Naive thymus-derived CD4-positive, alpha-beta T cell (primary cell): Measurements from ENCODE around the gene NEMP2. TPM values are rescaled to one million over a fixed set of nuclear protein-coding genes. Genes with fewer than 3 reads are reported as not detected.
A peak's percentile ranks its signal among the peaks of the same experiment; 100 is the strongest.

Experiments used
- ATAC-seq: fragments of 150-1000 bp; cut with Tn5 transposase; 2 replicates; pipeline ENCODE4 v1.10.0; 2021; ENCODE audit warnings: mild to moderate bottlenecking, moderate library complexity
- CTCF ChIA-PET: fragments of 350-600 bp; sonication (Branson Sonifier 250); formaldehyde crosslinking; loops from one replicate; lab custom pipeline; 2021; ENCODE audit warnings: antibody characterized with exemption; lab: Charles Lee
- POLR2A ChIA-PET: fragments of 350-600 bp; sonication (Branson Sonifier 250); formaldehyde crosslinking; loops from one replicate; lab custom pipeline; 2021; ENCODE audit warnings: antibody characterized with exemption, inconsistent platforms; lab: Charles Lee
- DNase-seq, 9 donors: peaks; one replicate each; pipeline versions ENCODE4 v3.0.0 to v3.0.0-alpha.2; 2020 to 2022; ENCODE audit warnings: mixed read lengths in 1 of 9
- H3K27ac ChIP-seq: one replicate; pipeline ENCODE4 v1.7.0; 2013; ENCODE audit warnings: mild to moderate bottlenecking, low read depth, low read length, moderate library complexity
- H3K27me3 ChIP-seq, 2 donors: one replicate each; pipeline ENCODE4 v1.7.0; 2013; ENCODE audit warnings: low read length in 2 of 2, mild to moderate bottlenecking in 2 of 2, moderate library complexity in 2 of 2; ENCODE audit not compliant: control insufficient read depth in 2 of 2, insufficient read depth in 2 of 2
- H3K36me3 ChIP-seq, 3 experiments: 1 replicate in 2 of 3; 2 replicates in 1 of 3; pipeline ENCODE4 v1.7.0; 2013; ENCODE audit warnings: low read length in 3 of 3, mild to moderate bottlenecking in 3 of 3, moderate library complexity in 1 of 3; ENCODE audit not compliant: insufficient read depth in 3 of 3, control insufficient read depth in 2 of 3
- H3K4me1 ChIP-seq, 2 donors: one replicate each; pipeline ENCODE4 v1.7.0; 2013; ENCODE audit warnings: low read length in 2 of 2, mild to moderate bottlenecking in 2 of 2, moderate library complexity in 1 of 2; ENCODE audit not compliant: control insufficient read depth in 2 of 2, insufficient read depth in 2 of 2
- H3K4me3 ChIP-seq: 2 replicates; pipeline ENCODE4 v1.7.0; 2013; ENCODE audit warnings: mild to moderate bottlenecking, low read length
- H3K9me3 ChIP-seq, 3 experiments: 1 replicate in 2 of 3; 2 replicates in 1 of 3; pipeline ENCODE4 v1.7.0; 2013; ENCODE audit warnings: low read length in 3 of 3; ENCODE audit not compliant: control insufficient read depth in 2 of 3
- H3K27ac Mint-ChIP-seq, 9 donors: one replicate each; pipeline ENCODE4 v1.8.0; 2020 to 2022; ENCODE audit warnings: mixed read lengths in 9 of 9, mild to moderate bottlenecking in 8 of 9, moderate library complexity in 5 of 9, inconsistent platforms in 2 of 9
- H3K27me3 Mint-ChIP-seq, 5 donors: one replicate each; pipeline ENCODE4 v1.8.0; 2021 to 2022; ENCODE audit warnings: mixed read lengths in 5 of 5, mild to moderate bottlenecking in 1 of 5
- H3K36me3 Mint-ChIP-seq, 5 donors: one replicate each; pipeline ENCODE4 v1.8.0; 2020 to 2022; ENCODE audit warnings: mixed read lengths in 5 of 5, mild to moderate bottlenecking in 3 of 5, inconsistent platforms in 1 of 5
- H3K4me1 Mint-ChIP-seq, 7 donors: one replicate each; pipeline ENCODE4 v1.8.0; 2020 to 2022; ENCODE audit warnings: mixed read lengths in 7 of 7, mild to moderate bottlenecking in 3 of 7, inconsistent platforms in 1 of 7
- H3K4me3 Mint-ChIP-seq, 10 donors: one replicate each; pipeline ENCODE4 v1.8.0; 2020 to 2022; ENCODE audit warnings: mild to moderate bottlenecking in 10 of 10, mixed read lengths in 10 of 10, moderate library complexity in 6 of 10, inconsistent platforms in 2 of 10
- H3K9me3 Mint-ChIP-seq, 11 donors: one replicate each; pipeline ENCODE4 v1.8.0; 2020 to 2022; ENCODE audit warnings: mixed read lengths in 11 of 11, mild to moderate bottlenecking in 4 of 11, inconsistent platforms in 1 of 11, moderate library complexity in 1 of 11
- intact Hi-C, 2 donors: fragments of 100-400 bp; cut with micrococcal nuclease; formaldehyde crosslinking; loops; one replicate each; pipeline ENCODE4 v1.15.1; 2023
- polyA plus RNA-seq, 2 donors: library from polyadenylated mRNA; unstranded; fragments of 300-500 nt; fragmentation: Illumina TruSeq; gene quantifications; one replicate each; pipeline ENCODE4 v1.2.3, GENCODE V29; 2021
- total RNA-seq, 6 experiments: library from RNA in 5 of 6; stranded (reverse) in 5 of 6; gene quantifications; 1 replicate in 5 of 6; 2 replicates in 1 of 6; pipeline ENCODE4 v1.2.3 and lab custom pipeline; 2021 to 2026

NEMP2 gene, protein sequence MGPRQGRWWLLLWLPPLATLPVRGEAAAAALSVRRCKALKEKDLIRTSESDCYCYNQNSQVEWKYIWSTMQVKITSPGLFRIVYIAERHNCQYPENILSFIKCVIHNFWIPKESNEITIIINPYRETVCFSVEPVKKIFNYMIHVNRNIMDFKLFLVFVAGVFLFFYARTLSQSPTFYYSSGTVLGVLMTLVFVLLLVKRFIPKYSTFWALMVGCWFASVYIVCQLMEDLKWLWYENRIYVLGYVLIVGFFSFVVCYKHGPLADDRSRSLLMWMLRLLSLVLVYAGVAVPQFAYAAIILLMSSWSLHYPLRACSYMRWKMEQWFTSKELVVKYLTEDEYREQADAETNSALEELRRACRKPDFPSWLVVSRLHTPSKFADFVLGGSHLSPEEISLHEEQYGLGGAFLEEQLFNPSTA
- total RNA-seq (10 to 100 TPM; 11.1 to 30.8 (median 18.4) TPM), polyA plus RNA-seq (10 to 100 TPM; 10.0 to 13.4 TPM), total RNA-seq (lab: John Stamatoyannopoulos, UW) (25.4 reads per million, percentile 56 among the genes with 10 or more reads in this experiment)

DNA sequence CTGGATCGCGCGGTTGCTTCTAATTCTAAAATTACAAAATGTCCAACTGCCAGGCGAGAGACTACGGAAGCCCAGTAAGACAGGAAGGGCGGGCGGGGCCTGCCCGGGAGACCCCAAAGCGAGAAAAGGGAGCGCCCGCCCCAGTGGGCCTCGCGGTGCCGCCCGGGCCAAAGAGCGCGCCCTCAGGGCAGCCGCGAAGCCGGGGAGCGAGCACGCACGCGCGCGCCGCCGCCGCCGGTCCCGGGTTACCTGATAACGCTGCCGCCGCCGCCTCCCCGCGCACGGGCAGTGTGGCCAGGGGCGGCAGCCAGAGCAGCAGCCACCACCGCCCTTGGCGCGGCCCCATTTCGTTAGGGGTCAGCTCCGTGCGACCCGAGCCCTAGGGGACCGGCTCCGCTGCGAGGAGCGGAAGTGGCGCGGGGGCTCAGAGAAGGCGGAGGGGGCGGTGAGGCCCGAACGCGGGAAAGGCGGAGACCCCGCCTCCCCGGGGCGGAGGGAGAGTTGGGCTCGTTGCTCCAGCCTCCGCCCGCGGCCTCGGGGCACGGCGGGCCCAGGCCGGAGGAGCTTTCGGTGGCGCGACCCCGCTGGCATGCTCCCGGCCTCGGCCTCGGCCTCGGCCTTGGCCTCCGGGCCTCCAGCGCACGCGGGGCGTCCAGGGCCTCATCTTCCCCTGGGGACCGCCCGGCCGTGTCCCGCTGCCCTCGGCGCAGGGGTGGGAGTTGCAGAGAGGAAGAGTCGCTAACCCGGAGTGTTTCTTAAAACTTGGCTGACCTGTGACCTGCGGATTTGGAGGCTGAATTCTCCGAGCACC, at the start of gene NEMP2:
Gene NEMP2, minus strand, starts transcription at position 413 of the 811 bp plus-strand sequence. Its CDS starts 67 bp downstream, at position 346.
- H3K4me1 Mint-ChIP-seq, result peaks cover 19 to 63% (median 60%) of the 10 kb centered on the region in 7 donors
- Histone ChIP-seq H3K27me3 (no peaks in the 10 kb centered on the region), H3K4me3 (peak within 1 kb of the TSS; percentile 73), H3K9me3 (no peaks in the 10 kb centered on the region), H3K27ac (peak within 1 kb of the TSS; percentile 96), H3K4me1 (peaks cover 20 to 36% of the 10 kb centered on the region in 2 donors), H3K36me3 (peaks cover 0 to 2% (median 0%) of the 10 kb centered on the region in 3 experiments)
- H3K9me3 Mint-ChIP-seq, result peaks cover 2 to 31% (median 13%) of the 10 kb centered on the region in 11 donors
- no peaks in the 10 kb centered on the region for H3K27me3 Mint-ChIP-seq
- ATAC-seq (peak; percentile 83), DNase-seq (peak; percentile 72 to 88 (median 78))
- H3K4me3 Mint-ChIP-seq, result peak within 1 kb of the TSS; percentile 91 to 99 (median 97)
- intact Hi-C loops, result loop anchor here (1.0 to 10.0 kb wide), 21 partner anchors 8 to 1093 kb away; partner anchors contain the start of genes NAB1 (in 2 of the 2), ORMDL1 (in 2 of the 2), PMS1 (in 2 of the 2) and STAT4 (in 2 of the 2)
- peaks cover 0 to 37% (median 10%) of the 10 kb centered on the region in 5 donors for H3K36me3 Mint-ChIP-seq
- ChIA-PET POLR2A (interaction anchor here (0.5 to 3.5 kb wide), 27 partner anchors 9 to 444 kb away, joined by 3 to 50 read pairs (median 4); partner anchors contain the start of gene MFSD6), CTCF (interaction anchor here (0.7 to 1.4 kb wide), 2 partner anchors 114 to 150 kb away, joined by 3 read pairs; no protein-coding TSS in a partner anchor)
- H3K27ac Mint-ChIP-seq, result peak within 1 kb of the TSS; percentile 99 to 100 (median 100)

DNA sequence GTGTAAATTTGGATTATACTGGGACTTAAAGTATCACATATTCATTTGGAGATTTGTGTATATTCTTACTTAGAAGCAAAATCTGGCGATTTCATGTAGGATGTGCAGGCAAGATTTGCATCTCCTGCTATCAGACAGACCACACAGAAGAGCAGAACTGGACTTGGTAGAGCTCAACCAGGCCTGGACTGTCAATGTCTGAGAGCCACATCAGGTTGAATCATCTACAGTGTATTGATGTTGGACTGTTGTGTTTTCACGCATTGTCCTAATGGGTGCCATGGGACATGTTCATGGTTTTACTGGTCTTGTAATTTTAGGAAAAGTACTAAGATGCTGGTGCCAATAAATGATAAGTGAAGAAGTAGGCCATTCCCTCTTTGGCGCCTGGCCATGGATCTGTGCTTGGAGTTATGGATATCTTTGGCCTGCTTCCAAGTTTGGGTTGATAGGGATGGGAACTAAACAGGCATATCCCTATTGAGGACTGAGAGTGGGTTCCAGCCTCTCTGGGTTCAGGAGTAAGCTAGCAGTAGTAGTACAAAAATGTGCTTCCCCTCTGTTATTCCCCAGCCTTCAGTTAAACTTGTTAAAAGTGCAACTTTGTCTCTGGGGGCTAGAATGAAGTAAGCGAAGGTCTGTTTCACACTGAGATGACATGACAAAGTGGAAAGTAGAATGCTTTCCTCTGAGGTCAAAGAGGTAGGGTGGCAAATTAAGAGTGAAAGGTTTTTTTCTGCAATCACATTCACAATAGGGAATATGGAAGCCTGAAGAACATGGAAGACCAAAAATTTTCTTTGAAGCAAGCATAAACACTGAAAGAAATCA, 49.2 kb upstream of the NEMP2 start:
- H3K9me3 ChIP-seq, result no peaks in the 10 kb centered on the region
- H3K27ac Mint-ChIP-seq, result no peak overlapping the region
- peaks cover 0 to 6% (median 0%) of the 10 kb centered on the region in 5 donors for H3K36me3 Mint-ChIP-seq
- no peak overlapping the region for H3K4me3 ChIP-seq
- no peak overlapping the region for H3K4me3 Mint-ChIP-seq
- no peak for ATAC-seq
- H3K36me3 ChIP-seq, result no peaks in the 10 kb centered on the region
- POLR2A ChIA-PET, result interaction anchor here (0.5 to 0.6 kb wide), 2 partner anchors 15 to 82 kb away, joined by 3 to 4 read pairs; no protein-coding TSS in a partner anchor
- intact Hi-C loops, result no loop called here
- peaks cover 0 to 7% (median 0%) of the 10 kb centered on the region in 11 donors for H3K9me3 Mint-ChIP-seq
- peaks cover under 1 to 9% (median 6%) of the 10 kb centered on the region in 7 donors for H3K4me1 Mint-ChIP-seq
- CTCF ChIA-PET, result no interaction called here
- no peak overlapping the region for H3K27ac ChIP-seq
- no peak for DNase-seq
- no peaks in the 10 kb centered on the region for H3K27me3 Mint-ChIP-seq
- H3K27me3 ChIP-seq, result no peaks in the 10 kb centered on the region
- H3K4me1 ChIP-seq, result peaks cover 4 to 5% of the 10 kb centered on the region in 2 donors

DNA sequence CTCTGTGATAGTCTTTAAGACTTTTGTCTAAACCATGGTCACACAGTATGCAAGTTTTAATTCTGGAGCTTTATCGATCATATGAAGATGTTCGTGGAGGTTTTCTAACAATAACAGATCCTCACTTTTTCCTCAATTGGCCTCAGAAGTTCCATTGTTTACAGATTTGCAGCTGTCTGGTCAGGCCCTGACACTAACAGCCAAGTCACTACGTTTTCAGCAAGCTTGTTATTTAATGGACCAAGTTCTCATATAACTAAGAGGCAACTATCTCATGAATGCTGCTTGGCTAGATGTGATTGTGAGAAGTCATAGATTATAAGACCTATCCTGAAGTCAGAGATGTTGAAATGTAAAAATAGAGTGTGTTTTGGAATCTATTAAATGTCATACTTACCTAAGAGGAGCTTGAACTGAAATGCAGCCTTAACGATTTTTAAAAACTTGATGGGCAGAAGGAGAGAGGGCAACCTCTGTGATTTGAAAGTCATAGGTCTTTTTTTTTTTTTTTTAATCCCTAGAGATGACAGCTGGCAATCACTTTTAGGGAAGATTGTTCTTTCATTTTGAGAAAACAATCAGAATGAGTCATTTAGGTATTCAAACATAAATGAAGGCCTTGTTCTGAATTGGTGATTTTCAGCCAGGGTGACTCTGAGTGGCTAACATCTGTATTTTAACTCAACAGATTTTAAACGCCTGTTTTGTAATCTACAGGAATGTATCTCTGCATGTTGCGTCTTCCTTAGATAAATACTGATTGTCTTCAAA, 48.4 kb upstream of the NEMP2 start:
- H3K9me3 ChIP-seq, result no peaks in the 10 kb centered on the region
- CTCF ChIA-PET, result interaction anchor here (0.6 to 0.7 kb wide), 2 partner anchors 12 to 45 kb away, joined by 5 to 10 read pairs; no protein-coding TSS in a partner anchor
- ATAC-seq (no peak), DNase-seq (no peak)
- peaks cover 0 to 7% (median 0%) of the 10 kb centered on the region in 11 donors for H3K9me3 Mint-ChIP-seq
- H3K27me3 ChIP-seq, result no peaks in the 10 kb centered on the region
- H3K4me1 Mint-ChIP-seq, result peaks cover 8 to 17% (median 14%) of the 10 kb centered on the region in 7 donors
- peaks cover 0 to 8% (median 0%) of the 10 kb centered on the region in 5 donors for H3K36me3 Mint-ChIP-seq
- no peak overlapping the region for H3K27ac ChIP-seq
- H3K4me3 ChIP-seq, result no peak overlapping the region
- POLR2A ChIA-PET, result interaction anchor here (0.5 to 0.7 kb wide), 2 partner anchors 18 to 83 kb away, joined by 4 read pairs; no protein-coding TSS in a partner anchor
- H3K4me3 Mint-ChIP-seq, result no peak overlapping the region
- no peak overlapping the region for H3K27ac Mint-ChIP-seq
- no peaks in the 10 kb centered on the region for H3K36me3 ChIP-seq
- intact Hi-C loops, result no loop called here
- no peaks in the 10 kb centered on the region for H3K27me3 Mint-ChIP-seq
- H3K4me1 ChIP-seq, result peaks cover 10 to 12% of the 10 kb centered on the region in 2 donors

DNA sequence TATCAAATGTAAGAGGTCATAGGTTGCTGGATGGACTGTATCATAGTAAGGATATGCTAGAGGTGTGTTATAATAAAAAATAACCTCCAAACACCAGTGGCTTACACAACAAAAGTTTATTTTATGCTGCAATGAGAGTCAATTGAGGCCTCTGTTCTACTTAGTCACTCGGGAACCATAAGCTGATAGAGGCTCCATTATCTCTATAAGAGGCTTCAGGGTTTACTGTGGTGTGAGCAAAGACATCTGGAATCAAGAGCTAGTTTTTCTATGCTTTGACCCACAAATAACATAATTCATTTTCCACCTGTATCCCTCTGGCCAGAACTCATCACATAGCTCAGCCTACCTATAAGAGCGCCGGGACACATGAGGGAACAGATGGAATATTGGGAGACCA, 47.5 kb upstream of the NEMP2 start:
- Mint-ChIP-seq H3K27me3 (no peaks in the 10 kb centered on the region), H3K27ac (no peak overlapping the region), H3K4me3 (no peak overlapping the region), H3K9me3 (peaks cover 0 to 7% (median 0%) of the 10 kb centered on the region in 11 donors), H3K36me3 (peaks cover 0 to 8% (median 0%) of the 10 kb centered on the region in 5 donors), H3K4me1 (peaks cover 8 to 25% (median 19%) of the 10 kb centered on the region in 7 donors)
- Histone ChIP-seq H3K4me1 (peaks cover 10 to 14% of the 10 kb centered on the region in 2 donors), H3K4me3 (no peak overlapping the region), H3K27ac (no peak overlapping the region), H3K36me3 (no peaks in the 10 kb centered on the region), H3K9me3 (no peaks in the 10 kb centered on the region), H3K27me3 (no peaks in the 10 kb centered on the region)
- intact Hi-C loops, result no loop called here
- DNase-seq (no peak), ATAC-seq (no peak)
- CTCF ChIA-PET, result no interaction called here
- POLR2A ChIA-PET, result no interaction called here

DNA sequence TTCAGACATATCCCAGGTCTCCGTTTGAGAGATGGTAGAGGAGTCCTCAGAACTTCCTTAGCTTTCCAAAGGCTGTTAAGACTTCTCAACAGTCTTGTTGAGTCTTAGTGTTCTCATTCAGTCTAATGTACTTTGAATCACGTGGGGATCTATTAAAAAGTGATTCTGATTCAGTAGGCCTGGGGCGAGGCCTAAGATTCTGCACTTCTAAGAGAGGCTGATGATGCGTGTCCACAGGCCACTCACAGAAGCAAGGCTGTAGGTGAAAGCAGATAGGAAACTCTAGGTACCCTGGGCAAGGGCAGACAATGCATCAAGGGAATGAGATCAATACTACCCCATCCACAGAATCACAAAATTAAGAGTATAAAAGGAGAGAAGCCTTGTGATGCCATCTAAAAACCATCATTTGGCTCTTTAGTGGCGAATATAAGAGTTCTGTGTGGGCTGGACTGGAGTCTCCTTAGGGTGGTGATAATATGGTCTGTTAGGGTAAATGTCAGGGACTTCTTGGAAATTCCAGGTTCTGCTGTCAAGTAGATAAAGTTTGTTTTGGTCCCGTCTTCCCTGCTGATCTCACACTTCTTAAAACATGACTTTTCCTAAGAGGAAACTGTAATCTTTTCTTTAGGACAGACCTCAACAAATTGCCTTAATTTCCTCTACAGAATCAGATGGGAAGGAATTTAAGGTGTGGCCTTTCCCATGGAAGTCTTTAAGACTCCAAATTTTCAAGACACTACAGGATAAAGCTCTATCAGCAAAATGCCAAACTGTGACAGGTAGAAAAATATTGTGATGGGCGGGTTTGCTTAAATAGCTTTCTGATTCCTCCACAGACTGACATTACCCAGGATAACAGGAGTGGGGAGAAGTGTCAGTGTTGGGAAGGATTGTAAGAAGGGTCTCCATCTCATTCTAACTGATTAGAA, 45.7 kb upstream of the NEMP2 start:
- Histone ChIP-seq H3K4me1 (peaks cover 10 to 17% of the 10 kb centered on the region in 2 donors), H3K9me3 (no peaks in the 10 kb centered on the region), H3K36me3 (no peaks in the 10 kb centered on the region), H3K27ac (no peak overlapping the region), H3K27me3 (no peaks in the 10 kb centered on the region), H3K4me3 (no peak overlapping the region)
- H3K27me3 Mint-ChIP-seq, result no peaks in the 10 kb centered on the region
- POLR2A ChIA-PET, result no interaction called here
- CTCF ChIA-PET, result no interaction called here
- H3K4me1 Mint-ChIP-seq, result peaks cover 12 to 41% (median 34%) of the 10 kb centered on the region in 7 donors
- ATAC-seq, result no peak
- no peak overlapping the region for H3K4me3 Mint-ChIP-seq
- peaks cover 0 to 10% (median 0%) of the 10 kb centered on the region in 5 donors for H3K36me3 Mint-ChIP-seq
- H3K27ac Mint-ChIP-seq, result peak overlapping the region in 2 of 9 donors; percentile 23 to 80
- intact Hi-C loops, result loop anchor here in 1 of 2 donors (5.0 kb wide), 1 partner anchor 42 kb away; no protein-coding TSS in a partner anchor
- DNase-seq, result no peak
- H3K9me3 Mint-ChIP-seq, result peaks cover 0 to 7% (median 0%) of the 10 kb centered on the region in 11 donors
